ENCODE measurements around the gene SLC30A5. TPM values are rescaled to one million over a fixed set of nuclear protein-coding genes. Genes with fewer than 3 reads are reported as not detected.

SLC30A5 gene
- total and polyA plus RNA-seq, 2 of the 13 experiments (the other 11 are each of a cell fraction or from before 2014, with no cell fraction given), result 46.0 to 53.6 TPM

GRCh38 chr5:69050214-69050613, 43.6 kb upstream of the SLC30A5 start:
- Histone ChIP-seq H3K36me3 (replicated peaks in 1 of 2; ENCODE audit: control insufficient read depth in 1 of 2, insufficient read depth in 2 of 2, low read length in 2 of 2) (no peaks in the 10 kb centered on the region), H3K27ac (ENCODE audit: extremely low read length, insufficient read depth, low read length) (no peak overlapping the region), H4K20me1 (ENCODE audit: insufficient read depth, low read length) (no peaks in the 10 kb centered on the region), H2AFZ (ENCODE audit: low read length) (no peak overlapping the region), H3K9ac (ENCODE audit: insufficient read depth, low read depth, low read length) (no peak overlapping the region), H3K4me3 (replicated peaks in 1 of 3; ENCODE audit: insufficient read depth in 1 of 3, low read depth in 2 of 3, low read length in 3 of 3) (no peak overlapping the region), H3K4me1 (ENCODE audit: insufficient read depth, low read length) (peaks cover 31% of the 10 kb centered on the region), H3K79me2 (ENCODE audit: insufficient read depth, low read length) (no peaks in the 10 kb centered on the region), H3K9me3 (ENCODE audit: low read length) (no peaks in the 10 kb centered on the region), H3K27me3 (ENCODE audit: control insufficient read depth in 1 of 2, insufficient read depth in 2 of 2, low read length in 2 of 2) (no peaks in the 10 kb centered on the region), H3K4me2 (ENCODE audit: low read depth, low read length) (peak overlapping the region; percentile 10; the same call in 1 of the 2 replicates)
- in situ Hi-C loops (cut with HindIII; ENCODE audit: extremely low pct_ligation_motif_present, low pct_unique_long_range_greater_than_20kb), result no loop called here
- ATAC-seq (peak; percentile 65; the same call in 2 of the 3 replicates), DNase-seq (ENCODE audit: low spot score) (peak; percentile 36), FAIRE-seq (no peak)
- 9% methylated on average over 3 of the region's 3 CpGs for WGBS (ENCODE audit: low lambda C conversion rate)
- ChIA-PET POLR2A (interaction anchor here (0.7 to 2.6 kb wide), 3 partner anchors 12 to 44 kb away, joined by 3 to 16 read pairs (median 5); partner anchors contain the start of gene SLC30A5), CTCF (ENCODE audit: low intra/inter-chr PET ratio, low total read pairs) (no interaction called here)
- BruUV-seq (replicated peaks), result no TSS peak
- intact Hi-C loops (cut with micrococcal nuclease; ENCODE audit: unreplicated experiment), result no loop called here
- TF ChIP-seq CTCF (CRISPR knock-in tag; IDR thresholded peaks at IDR 0.05) (no peak), ZNF674 (CRISPR knock-in tag; IDR thresholded peaks at IDR 0.05; ENCODE audit: low read depth) (no peak), PPARG (CRISPR knock-in tag; conservative IDR thresholded peaks at IDR 0.05) (no peak), ZNF362 (CRISPR knock-in tag; IDR thresholded peaks at IDR 0.05; ENCODE audit: borderline replicate concordance) (peak; percentile 76; the same call in 1 of the 2 replicates), CEBPG (CRISPR knock-in tag; IDR thresholded peaks at IDR 0.05) (no peak), GATAD2A (CRISPR knock-in tag; IDR thresholded peaks at IDR 0.05) (peak; percentile 20; the same call in 1 of the 2 replicates), ZNF225 (CRISPR knock-in tag; IDR thresholded peaks at IDR 0.05) (no peak), CREB1 (IDR thresholded peaks at IDR 0.05) (no peak), CREB1 (CRISPR knock-in tag; IDR thresholded peaks at IDR 0.05) (no peak), MBNL3 (CRISPR knock-in tag; conservative IDR thresholded peaks at IDR 0.05) (no peak), NFAT5 (CRISPR knock-in tag; IDR thresholded peaks at IDR 0.05) (no peak), ZBTB21 (CRISPR knock-in tag; IDR thresholded peaks at IDR 0.05) (peak; percentile 71; the same call in 1 of the 2 replicates), ZNF775 (CRISPR knock-in tag; IDR thresholded peaks at IDR 0.05; ENCODE audit: borderline replicate concordance) (no peak), ELF1 (CRISPR knock-in tag; IDR thresholded peaks at IDR 0.05) (no peak), NFE2L1 (CRISPR knock-in tag; IDR thresholded peaks at IDR 0.05; ENCODE audit: borderline replicate concordance) (no peak), RBM22 (optimal IDR thresholded peaks at IDR 0.05; ENCODE audit: low read length) (no peak), RXRB (CRISPR knock-in tag; IDR thresholded peaks at IDR 0.05; ENCODE audit: borderline replicate concordance) (peak; percentile 34; the same call in 1 of the 2 replicates), BORCS8-MEF2B (CRISPR knock-in tag; IDR thresholded peaks at IDR 0.05) (no peak), KLF16 (CRISPR knock-in tag; IDR thresholded peaks at IDR 0.05) (no peak)
